RPMI8226 (cell line): ENCODE measurements around the gene ARPC4.
"Not testable (repeated sequence)": the region's sequence is repeated elsewhere in the genome, so short reads cannot be mapped to it uniquely, and the experiment has no call there.

Source experiments
- DNase-seq: peaks from one replicate; pipeline ENCODE4 v3.0.0-alpha.2; 2015

Gene ARPC4

GRCh38 chr3:9825451-9826040 lies 32.7 kb downstream of the ARPC4 start:
- DNase-seq = no peak

DNA sequence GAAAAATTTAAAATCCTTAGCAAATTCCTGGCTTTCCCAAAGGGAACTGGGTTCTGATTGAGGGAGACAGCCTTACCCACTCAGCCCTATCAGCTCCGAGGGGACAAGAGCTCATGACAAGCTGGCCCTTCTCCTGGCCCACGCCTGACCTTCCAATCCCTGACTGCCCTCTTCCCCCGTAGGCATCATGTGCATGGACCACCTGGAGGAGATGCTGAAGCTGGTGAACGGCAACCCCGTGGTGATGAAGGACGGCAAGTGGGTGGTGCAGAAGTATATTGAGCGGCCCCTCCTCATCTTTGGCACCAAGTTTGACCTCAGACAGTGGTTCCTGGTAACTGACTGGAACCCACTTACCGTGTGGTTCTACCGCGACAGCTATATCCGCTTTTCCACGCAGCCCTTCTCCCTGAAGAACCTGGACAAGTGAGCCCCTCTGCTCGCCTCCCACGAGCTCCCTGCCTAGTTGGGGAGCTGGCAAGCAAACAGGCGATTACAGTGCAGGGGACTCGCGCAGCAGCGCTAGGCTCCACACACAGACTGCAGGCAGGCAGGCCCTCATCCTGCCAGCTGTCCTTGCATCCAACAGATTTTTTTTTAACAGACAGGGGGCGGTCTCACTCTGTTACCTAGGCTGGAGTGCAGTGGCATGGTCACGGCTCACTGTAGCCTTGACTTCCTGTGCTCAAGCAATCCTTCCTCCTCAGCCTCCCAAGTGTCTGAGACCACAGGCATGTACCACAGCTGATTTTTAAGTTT lies 34.1 kb downstream of the ARPC4 start:
- DNase-seq = peak; percentile 61

GRCh38 chr3:9828801-9829755 lies 36.2 kb downstream of the ARPC4 start:
- no peak for DNase-seq

- DNase-seq = no peak
Observed at GRCh38 chr3:9831253-9831652, 38.4 kb downstream of the ARPC4 start.

- no peak for DNase-seq
Observed at GRCh38 chr3:9833078-9833477, 40.2 kb downstream of the ARPC4 start.

- DNase-seq = no peak
Observed at GRCh38 chr3:9834520-9835380, 41.9 kb downstream of the ARPC4 start.

- no peak for DNase-seq
Observed at GRCh38 chr3:9837701-9838582, 45.1 kb downstream of the ARPC4 start.

GRCh38 chr3:9838856-9839255 lies 46.0 kb downstream of the ARPC4 start:
- no peak for DNase-seq

- no peak for DNase-seq
Observed at GRCh38 chr3:9841015-9841414, 48.1 kb downstream of the ARPC4 start.

GRCh38 chr3:9843715-9844438 lies 51.0 kb downstream of the ARPC4 start, which contains the start of gene RPUSD3:
Gene RPUSD3, minus strand, starts transcription at chr3:9844008. Its CDS starts 18 bp downstream, at chr3:9843990.
- peak; percentile 97 for DNase-seq

GRCh38 chr3:9846231-9846630 lies 53.3 kb downstream of the ARPC4 start:
- DNase-seq = no peak

DNA sequence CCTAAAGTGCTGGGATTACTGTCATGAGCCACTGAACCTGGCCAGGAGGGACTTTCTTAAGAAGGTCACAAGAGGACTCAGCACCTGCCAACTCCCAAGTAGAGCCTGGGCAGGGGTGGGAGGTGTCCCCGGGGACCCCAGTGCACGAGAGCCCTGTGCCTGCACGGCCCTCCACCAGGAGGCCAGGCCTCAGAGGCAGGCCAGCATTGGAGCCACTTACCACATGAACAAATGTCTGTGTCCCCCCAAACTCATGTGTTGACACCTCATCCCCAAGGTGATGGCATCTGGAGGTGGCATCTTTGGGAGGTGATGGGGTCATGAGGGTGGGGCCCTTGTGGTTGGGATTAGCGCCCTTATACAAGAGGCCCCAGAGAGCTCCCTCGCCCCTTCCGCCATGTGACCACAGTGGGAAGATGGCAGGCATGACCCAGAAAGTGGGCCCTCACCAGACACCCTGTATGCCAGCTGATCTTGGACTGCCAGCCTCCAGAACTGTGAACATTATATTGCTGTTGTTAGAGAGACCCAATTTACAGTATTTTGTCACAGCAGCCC lies 54.1 kb downstream of the ARPC4 start:
- no peak for DNase-seq

DNA sequence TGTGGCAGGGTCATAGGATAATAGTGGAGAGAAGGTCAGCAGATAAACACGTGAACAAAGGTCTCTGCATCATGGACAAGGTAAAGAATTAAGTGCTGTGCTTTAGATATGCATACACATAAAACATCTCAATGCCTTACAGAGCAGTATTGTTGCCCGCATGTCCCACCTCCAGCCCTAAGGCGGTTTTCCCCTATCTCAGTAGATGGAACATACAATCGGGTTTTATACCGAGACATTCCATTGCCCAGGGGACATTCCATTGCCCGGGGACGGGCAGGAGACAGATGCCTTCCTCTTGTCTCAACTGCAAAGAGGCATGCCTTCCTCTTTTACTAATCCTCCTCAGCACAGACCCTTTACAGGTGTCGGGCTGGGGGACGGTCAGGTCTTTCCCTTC lies 55.0 kb downstream of the ARPC4 start:
- DNase-seq = not testable (repeated sequence)

DNA sequence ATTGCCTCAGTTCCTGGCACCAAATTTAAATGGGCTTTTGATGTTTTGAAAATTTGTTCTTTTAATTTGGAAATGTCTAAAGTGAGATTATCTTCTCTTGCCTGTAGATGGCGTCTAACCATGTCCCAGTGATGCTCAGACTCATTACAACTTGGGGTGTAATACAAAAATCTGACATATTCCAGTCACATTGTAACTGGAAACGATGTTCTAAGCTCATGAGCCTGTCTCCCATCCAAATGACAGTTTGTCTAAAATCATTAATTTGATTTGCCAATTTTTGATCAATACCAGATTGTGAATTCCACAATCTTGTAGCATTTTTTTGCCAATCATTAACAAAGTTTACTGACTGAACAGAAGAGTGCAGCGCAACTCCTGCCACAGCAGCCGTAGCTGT lies 56.0 kb downstream of the ARPC4 start:
- DNase-seq = peak; percentile 27

DNA sequence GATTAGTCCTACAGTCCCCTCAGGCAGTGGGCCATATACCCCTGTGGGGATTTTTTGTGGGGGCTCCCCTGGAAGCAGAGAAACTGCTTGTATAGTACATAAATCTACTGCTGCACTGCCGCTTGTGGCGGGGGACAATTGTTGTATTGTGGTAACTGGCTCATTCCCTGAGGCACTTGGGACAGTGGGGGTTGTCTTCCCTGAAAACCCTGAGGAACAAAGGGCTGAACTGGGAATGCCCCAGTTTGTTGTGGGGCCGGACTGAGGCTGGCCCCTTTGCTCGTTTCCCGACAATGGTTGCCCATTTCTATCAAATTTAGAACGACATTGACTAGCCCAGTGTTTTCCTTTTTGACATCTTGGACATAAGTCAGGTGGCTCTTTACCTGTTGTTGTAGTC lies 58.5 kb downstream of the ARPC4 start:
- DNase-seq = not testable (repeated sequence)

DNA sequence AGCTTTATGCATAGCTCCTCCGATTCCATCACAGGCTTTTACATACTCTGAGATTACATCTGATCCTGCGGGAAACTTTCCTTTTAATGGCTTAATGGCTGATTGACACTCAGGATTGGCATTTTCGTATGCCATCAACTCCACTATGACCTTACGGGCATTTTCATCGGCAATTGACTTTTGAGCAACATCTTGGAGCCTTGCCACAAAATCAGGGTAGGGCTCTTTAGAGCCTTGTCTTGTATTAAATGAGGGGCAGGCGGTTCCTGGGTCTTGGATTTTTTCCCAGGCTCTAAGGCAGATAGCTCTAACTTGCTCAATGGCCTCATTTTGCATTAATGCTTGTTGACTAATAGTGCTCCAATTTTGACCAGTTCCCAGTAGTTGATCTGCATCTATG lies 59.0 kb downstream of the ARPC4 start:
- not testable (repeated sequence) for DNase-seq

GRCh38 chr3:9852528-9852927 lies 59.6 kb downstream of the ARPC4 start:
- no peak for DNase-seq

DNA sequence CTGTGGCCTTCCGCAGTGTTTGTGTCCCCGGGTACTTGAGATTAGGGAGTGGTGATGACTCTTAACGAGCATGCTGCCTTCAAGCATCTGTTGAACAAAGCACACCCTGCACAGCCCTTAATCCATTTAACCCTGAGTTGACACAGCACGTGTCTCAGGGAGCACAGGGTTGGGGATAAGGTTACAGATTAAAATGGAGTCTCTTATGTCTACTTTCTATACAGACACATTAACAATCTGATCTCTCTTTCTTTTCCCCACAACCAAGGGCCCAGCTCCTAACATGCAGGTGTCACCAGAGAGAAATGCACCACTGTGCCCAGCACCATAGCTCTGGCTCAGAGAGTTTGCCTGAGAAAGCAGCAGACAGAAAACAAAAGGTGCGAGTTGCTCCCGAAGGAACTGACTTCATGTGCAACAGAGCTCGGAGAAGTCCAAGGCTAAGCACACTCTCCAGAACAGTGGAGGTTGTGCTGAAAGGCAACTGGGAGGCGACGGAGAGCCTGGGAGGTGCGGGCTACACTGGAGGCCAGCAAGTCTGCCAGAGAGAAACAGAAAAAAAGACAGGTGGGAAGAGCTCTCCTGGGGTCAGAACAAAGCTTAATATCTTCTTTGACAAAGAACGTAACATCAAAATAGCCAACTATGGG lies 61.5 kb downstream of the ARPC4 start:
- DNase-seq = not testable (repeated sequence)

- DNase-seq = no peak
Observed at GRCh38 chr3:9855594-9855993, 62.7 kb downstream of the ARPC4 start.
